ENCODE data around the gene DCST1.

DCST1 gene

DNA sequence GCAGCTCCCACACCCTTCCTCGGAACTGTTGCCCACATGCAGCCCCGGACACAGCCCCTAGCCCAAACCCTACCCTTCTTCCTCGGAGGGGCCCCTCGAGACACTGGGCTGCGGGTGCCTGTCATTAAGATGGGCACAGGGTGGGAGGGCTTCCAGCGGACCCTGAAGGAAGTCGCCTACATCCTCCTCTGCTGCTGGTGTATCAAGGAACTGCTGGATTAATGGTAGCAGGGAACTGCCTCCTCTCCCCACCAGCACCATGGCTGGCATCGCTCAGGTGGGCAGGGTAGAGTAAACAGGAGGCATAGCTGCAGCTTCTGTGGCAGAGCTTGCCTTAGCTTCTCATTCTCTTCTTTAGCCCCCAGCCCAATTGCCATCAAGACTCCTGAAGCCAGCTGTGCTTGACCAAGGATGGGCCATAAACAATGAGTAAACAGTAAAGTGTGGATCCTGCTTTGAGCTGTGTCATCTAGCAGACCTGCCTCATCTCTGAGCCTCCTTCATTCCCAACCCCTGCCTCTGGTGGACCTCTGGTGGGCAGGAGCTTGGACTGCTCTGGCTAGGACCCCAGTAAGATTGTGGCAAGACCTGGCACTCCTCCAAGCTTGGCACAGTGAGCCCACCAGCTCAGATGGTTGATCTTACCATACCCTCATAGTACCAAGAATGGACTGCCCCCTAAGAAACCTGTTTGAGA, 39.9 kb upstream of the DCST1 start, which contains the start of gene LENEP:
TSS of gene LENEP (plus strand) at position 15 of the 697 bp plus-strand sequence. CDS start at position 37, 22 bp downstream.
- TF ChIP-seq, protein P1, sequence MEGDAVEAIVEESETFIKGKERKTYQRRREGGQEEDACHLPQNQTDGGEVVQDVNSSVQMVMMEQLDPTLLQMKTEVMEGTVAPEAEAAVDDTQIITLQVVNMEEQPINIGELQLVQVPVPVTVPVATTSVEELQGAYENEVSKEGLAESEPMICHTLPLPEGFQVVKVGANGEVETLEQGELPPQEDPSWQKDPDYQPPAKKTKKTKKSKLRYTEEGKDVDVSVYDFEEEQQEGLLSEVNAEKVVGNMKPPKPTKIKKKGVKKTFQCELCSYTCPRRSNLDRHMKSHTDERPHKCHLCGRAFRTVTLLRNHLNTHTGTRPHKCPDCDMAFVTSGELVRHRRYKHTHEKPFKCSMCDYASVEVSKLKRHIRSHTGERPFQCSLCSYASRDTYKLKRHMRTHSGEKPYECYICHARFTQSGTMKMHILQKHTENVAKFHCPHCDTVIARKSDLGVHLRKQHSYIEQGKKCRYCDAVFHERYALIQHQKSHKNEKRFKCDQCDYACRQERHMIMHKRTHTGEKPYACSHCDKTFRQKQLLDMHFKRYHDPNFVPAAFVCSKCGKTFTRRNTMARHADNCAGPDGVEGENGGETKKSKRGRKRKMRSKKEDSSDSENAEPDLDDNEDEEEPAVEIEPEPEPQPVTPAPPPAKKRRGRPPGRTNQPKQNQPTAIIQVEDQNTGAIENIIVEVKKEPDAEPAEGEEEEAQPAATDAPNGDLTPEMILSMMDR (IDR thresholded peaks at IDR 0.05): no peak

GRCh38 chr1:154994269-154994587, 39.4 kb upstream of the DCST1 start:
- TF ChIP-seq, protein P1 (IDR thresholded peaks at IDR 0.05): no peak

- TF ChIP-seq, protein P1 (IDR thresholded peaks at IDR 0.05): no peak
Observed at GRCh38 chr1:154994591-154994990, 39.0 kb upstream of the DCST1 start.

GRCh38 chr1:154995301-154995983, 38.2 kb upstream of the DCST1 start:
- TF ChIP-seq, protein P1 (IDR thresholded peaks at IDR 0.05): peak; percentile 56; the same call in 1 of the 2 replicates

GRCh38 chr1:154996966-154997701, 36.5 kb upstream of the DCST1 start:
- TF ChIP-seq, protein P1 (IDR thresholded peaks at IDR 0.05): no peak

- TF ChIP-seq, protein P1 (IDR thresholded peaks at IDR 0.05): 0 out of 2 replicates have a peak, but pooled peaks have one; percentile 11
Observed at GRCh38 chr1:154998201-154998780, 35.3 kb upstream of the DCST1 start.

- TF ChIP-seq, protein P1 (IDR thresholded peaks at IDR 0.05): peak; percentile 69
Observed at GRCh38 chr1:154998818-154999570, 34.6 kb upstream of the DCST1 start.

Data from LNCAP (cell line).